ENCODE results near the gene NDUFAF5.

The NDUFAF5 gene

DNA sequence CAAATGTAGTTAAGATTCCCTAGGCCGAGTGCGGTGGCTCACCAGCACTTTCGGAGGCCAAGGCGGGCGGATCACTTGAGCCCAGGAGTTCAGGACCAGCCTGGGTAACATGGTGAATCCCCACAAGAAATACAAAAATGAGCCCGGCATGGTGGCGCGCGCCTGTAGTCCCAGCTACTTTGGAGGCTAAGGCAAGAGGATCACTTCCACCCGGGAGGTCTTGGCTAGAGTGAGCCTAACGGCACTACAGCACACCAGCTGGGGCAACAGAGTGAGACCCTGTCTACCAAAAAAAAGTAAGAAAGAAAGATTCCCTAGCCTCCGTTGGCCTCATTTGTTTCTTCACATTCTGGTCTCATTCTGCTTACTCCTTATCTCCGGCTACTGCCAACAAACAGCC is 1.3 kb upstream of the NDUFAF5 start:
- H3K27ac ChIP-seq: peak overlapping the region; percentile 90; the same call in 1 of the 2 replicates
- TF ChIP-seq, protein P1, sequence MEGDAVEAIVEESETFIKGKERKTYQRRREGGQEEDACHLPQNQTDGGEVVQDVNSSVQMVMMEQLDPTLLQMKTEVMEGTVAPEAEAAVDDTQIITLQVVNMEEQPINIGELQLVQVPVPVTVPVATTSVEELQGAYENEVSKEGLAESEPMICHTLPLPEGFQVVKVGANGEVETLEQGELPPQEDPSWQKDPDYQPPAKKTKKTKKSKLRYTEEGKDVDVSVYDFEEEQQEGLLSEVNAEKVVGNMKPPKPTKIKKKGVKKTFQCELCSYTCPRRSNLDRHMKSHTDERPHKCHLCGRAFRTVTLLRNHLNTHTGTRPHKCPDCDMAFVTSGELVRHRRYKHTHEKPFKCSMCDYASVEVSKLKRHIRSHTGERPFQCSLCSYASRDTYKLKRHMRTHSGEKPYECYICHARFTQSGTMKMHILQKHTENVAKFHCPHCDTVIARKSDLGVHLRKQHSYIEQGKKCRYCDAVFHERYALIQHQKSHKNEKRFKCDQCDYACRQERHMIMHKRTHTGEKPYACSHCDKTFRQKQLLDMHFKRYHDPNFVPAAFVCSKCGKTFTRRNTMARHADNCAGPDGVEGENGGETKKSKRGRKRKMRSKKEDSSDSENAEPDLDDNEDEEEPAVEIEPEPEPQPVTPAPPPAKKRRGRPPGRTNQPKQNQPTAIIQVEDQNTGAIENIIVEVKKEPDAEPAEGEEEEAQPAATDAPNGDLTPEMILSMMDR (conservative IDR thresholded peaks at IDR 0.05): no peak

DNA sequence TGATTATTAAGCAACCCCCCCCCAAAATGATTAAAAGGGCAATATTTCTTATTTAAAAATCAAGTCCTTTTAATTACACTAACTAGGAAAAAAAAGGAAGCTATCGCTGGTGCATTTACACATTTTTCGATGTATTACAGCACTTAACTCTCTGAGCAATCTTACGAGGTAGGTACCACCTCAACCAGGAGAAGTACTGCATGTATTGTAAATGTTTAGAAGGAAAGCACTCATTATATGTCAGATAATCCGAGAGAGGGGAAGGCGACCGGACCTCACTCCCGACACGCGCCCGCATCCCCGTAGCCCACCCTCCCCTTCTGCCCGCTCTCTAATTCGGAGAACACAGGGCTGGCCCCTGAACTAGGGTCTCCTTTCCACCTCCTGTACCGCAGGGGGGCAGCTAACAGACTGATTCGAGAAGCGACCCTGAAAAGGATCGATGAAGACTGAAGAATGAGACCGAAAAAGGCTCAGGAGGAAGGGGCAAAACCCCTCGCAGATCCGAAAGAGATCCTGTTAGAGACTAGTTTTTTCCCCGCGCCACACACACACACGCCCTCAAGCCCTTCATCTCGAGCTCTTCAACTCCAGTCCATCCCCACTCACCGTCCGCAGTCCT is 446 bp upstream of the NDUFAF5 start:
- peak overlapping the region; percentile 90 for H3K27ac ChIP-seq
- TF ChIP-seq, protein P1 (conservative IDR thresholded peaks at IDR 0.05): no peak

DNA sequence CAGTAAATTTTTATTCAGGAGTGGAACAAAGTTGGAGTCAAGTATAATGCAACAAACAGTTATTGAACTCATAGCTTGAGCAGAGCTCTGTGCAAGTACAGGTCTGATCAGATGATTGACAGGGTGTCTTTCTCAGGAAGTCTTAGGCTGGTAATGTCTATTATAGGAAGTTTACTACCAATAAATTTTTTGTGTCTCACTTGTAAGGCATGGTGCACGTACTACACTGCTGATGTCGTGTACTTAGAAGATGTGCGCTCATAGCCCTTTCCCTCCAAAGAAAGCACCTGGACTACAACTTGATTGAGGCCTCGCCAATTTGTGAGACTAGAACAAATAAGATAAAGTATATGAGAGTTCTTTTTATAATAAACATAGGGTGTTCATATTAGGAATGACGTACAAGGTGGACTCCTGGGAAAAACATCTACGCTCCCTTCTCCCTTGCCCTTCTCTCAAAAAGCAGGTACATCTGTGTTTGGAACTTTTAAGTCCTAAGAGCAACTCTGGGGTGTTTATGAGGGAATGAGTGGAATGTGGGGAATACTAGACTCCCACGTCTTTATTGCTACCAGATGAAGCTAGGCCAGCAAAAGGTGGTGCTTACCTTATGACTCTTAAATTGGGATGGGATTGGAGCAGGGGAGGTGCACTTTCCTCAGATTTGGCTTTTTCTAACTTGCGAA is 1.5 kb downstream of the NDUFAF5 start:
- TF ChIP-seq, protein P1 (conservative IDR thresholded peaks at IDR 0.05): no peak
- peak overlapping the region; percentile 90 for H3K27ac ChIP-seq

DNA sequence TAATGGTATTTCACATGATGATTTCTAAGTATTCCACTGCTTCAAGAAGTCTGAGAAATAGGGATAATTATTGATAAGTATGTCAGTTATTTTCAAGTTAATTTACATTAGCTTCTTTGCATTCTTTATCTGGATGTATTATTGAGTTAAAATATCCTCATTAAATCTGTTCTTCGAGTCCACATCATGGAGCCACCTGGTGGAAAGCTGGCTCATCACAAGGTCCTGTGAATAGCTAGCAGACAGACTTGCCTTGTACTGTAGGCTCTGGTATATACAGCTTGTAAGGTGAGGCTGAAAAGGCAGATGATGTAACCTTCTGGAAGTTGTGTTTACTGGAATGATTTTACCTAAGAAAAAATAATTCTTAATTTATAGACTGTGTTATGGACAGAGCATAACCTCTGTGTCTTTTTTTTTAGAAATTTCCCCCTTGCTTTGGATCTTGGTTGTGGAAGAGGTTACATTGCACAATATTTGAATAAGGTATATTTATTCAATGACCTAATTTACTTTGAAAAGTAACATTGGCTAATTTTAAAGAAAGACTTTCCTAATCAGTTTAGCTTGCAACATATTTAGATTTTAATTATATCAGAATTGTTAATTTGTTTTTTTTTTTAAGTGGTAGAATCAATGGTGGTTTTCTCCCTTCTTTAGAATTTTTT is 3.5 kb downstream of the NDUFAF5 start:
- H3K27ac ChIP-seq: no peak overlapping the region
- TF ChIP-seq, protein P1 (conservative IDR thresholded peaks at IDR 0.05): peak; percentile 82

DNA sequence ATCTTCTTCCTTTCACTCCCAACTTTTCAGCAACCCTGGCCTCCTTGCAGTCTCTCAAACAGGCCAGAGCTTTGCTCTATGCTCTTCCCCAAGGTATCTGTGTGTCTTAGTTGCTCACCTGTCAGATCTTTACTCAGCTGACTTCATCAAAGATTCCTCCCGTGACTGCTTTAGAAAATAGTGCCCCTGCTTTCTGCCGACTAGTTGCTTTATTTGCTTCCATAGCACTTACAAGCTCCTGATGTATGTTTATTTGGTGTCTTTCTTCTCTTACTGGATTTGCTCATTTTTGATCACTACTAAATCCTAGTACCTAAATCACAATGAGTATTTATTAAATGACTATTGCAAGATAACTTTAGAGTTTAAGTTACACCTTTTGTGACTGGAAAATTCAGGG is 5.9 kb downstream of the NDUFAF5 start:
- H3K27ac ChIP-seq: no peak overlapping the region
- TF ChIP-seq, protein P1 (conservative IDR thresholded peaks at IDR 0.05): no peak

DNA sequence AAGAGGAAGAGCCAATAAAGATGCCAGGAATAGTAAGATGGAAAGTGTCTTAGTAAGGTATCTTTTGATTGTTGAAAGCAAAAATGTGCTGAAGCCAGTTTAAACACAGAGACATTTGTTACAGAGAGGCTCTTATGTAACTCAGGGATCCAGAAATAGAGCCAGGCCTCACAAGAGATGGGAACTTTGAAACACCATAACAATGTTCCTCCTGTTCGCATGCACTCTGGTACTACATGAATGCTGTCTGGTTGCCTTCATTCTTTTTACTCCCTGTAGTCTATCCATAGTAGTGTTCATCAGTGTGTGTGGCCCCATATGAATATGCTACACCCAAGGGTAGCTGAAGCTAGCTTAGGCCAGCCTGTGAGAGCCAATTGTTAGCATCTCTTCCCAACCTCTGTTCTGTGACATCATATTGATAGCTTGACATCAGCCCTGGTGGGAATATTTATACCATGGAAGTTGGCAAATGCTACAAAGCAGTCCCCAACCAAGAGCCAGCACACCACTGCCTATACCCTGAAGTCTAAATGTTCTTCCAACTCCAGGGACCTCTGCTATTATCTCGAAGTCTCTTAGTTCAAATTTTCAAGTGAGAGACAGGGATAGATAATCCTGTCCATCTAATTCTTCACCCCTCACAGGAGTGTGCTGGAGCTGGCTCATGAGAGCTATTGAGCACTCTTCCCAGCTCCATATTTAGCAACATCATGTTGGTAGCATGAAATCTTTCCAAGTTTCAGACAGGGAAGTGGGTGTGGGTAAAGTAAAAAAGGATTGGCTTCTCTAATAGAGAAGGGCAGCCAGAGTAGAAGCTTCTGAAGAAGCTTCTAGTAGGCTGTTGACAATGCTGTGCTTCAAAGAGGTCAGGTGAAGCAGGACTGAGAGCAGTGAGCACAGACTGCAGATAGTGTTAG is 7.0 kb downstream of the NDUFAF5 start:
- TF ChIP-seq, protein P1 (conservative IDR thresholded peaks at IDR 0.05): no peak

More for the DNA sequence above, 7.0 kb downstream of the NDUFAF5 start:
- H3K27ac ChIP-seq: no peak overlapping the region
